Fibroblast of lung (primary cell): ENCODE results near the gene FBXL13. TPM values are rescaled to one million over a fixed set of nuclear protein-coding genes. Genes with fewer than 3 reads are reported as not detected.

ENCODE experiments used
- DNase-seq, 2 donors: peaks; one replicate each; pipeline versions ENCODE4 v3.0.0 to v3.0.0-alpha.2; 2010; ENCODE audit warnings: low read depth in 2 of 2
- H2AFZ ChIP-seq: 2 replicates; pipeline ENCODE4 v1.5.1; 2012; ENCODE audit warnings: low read length, control low read depth, inconsistent platforms
- H3K27ac ChIP-seq: 2 replicates; pipeline ENCODE4 v1.5.1; 2011; ENCODE audit warnings: low read length, control low read depth; ENCODE audit not compliant: insufficient read depth
- H3K27me3 ChIP-seq: 2 replicates; pipeline ENCODE4 v1.5.1; 2011; ENCODE audit warnings: mild to moderate bottlenecking, low read length; ENCODE audit not compliant: control insufficient read depth, insufficient read depth
- H3K36me3 ChIP-seq: 2 replicates; pipeline ENCODE4 v1.5.1; 2011; ENCODE audit warnings: low read length; ENCODE audit not compliant: control insufficient read depth, insufficient read depth
- H3K4me1 ChIP-seq: 2 replicates; pipeline ENCODE4 v1.5.1; 2011; ENCODE audit warnings: low read length; ENCODE audit not compliant: control insufficient read depth, insufficient read depth; ENCODE audit errors: extremely low read depth
- H3K4me2 ChIP-seq: 2 replicates; pipeline ENCODE4 v1.5.1; 2011; ENCODE audit warnings: low read length, control low read depth; ENCODE audit not compliant: insufficient read depth; ENCODE audit errors: extremely low read depth
- H3K4me3 ChIP-seq, 4 experiments: fragments of 200-600 bp in 1 of 4; sonication (generic) in 1 of 4; replicated peaks in 1 of 4; 2 replicates each; pipeline ENCODE4 v1.5.1; 2011 to 2016; ENCODE audit warnings: low read length in 4 of 4, low read depth in 3 of 4, mild to moderate bottlenecking in 3 of 4, control low read depth in 2 of 4, inconsistent platforms in 1 of 4, mixed read lengths in 1 of 4; ENCODE audit not compliant: insufficient read depth in 1 of 4; ENCODE audit errors: control extremely low read depth in 1 of 4
- H3K79me2 ChIP-seq: 2 replicates; pipeline ENCODE4 v1.5.1; 2012; ENCODE audit warnings: mild to moderate bottlenecking, low read length, inconsistent platforms; ENCODE audit not compliant: control insufficient read depth, insufficient read depth
- H3K9ac ChIP-seq: 2 replicates; pipeline ENCODE4 v1.5.1; 2011; ENCODE audit warnings: mild to moderate bottlenecking, low read length, control low read depth; ENCODE audit not compliant: insufficient read depth
- H3K9me3 ChIP-seq: 2 replicates; pipeline ENCODE4 v1.5.1; 2012; ENCODE audit warnings: low read depth, low read length; ENCODE audit not compliant: control insufficient read depth, insufficient read depth
- H4K20me1 ChIP-seq: 2 replicates; pipeline ENCODE4 v1.5.1; 2011; ENCODE audit warnings: low read length; ENCODE audit not compliant: control insufficient read depth, insufficient read depth; ENCODE audit errors: extremely low read depth
- CTCF ChIP-seq, 2 donors: IDR thresholded peaks in 1 of 2; conservative IDR thresholded peaks in 1 of 2; 1 replicate in 1 of 2; 2 replicates in 1 of 2; pipeline ENCODE4 v1.5.1; 2011 to 2012; ENCODE audit warnings: low read length in 2 of 2, control low read depth in 1 of 2, inconsistent platforms in 1 of 2, low read depth in 1 of 2, mild to moderate bottlenecking in 1 of 2
- EZH2 ChIP-seq: IDR thresholded peaks from 2 replicates; pipeline ENCODE4 v1.5.1; 2012; ENCODE audit warnings: low read length, control low read depth, mild to moderate bottlenecking; ENCODE audit errors: missing control alignments
- polyA plus RNA-seq, 2 donors: library from polyadenylated mRNA; depleted of rRNA in 1 of 2; stranded (reverse) in 1 of 2; unstranded in 1 of 2; fragments of >200 nt; gene quantifications; 2 replicates each; pipeline ENCODE4 v1.2.1, GENCODE V29; 2011 to 2012; ENCODE audit warnings: missing spikeins in 1 of 2
- total RNA-seq: library from RNA; depleted of rRNA; stranded (reverse); fragments of >200 nt; gene quantifications from 2 replicates; pipeline ENCODE4 v1.2.1, GENCODE V29; 2014

Gene FBXL13
- total and polyA plus RNA-seq, 2 donors (not counting 1 experiment from before 2014, with no cell fraction given), result 0.41 to 0.66 TPM

DNA sequence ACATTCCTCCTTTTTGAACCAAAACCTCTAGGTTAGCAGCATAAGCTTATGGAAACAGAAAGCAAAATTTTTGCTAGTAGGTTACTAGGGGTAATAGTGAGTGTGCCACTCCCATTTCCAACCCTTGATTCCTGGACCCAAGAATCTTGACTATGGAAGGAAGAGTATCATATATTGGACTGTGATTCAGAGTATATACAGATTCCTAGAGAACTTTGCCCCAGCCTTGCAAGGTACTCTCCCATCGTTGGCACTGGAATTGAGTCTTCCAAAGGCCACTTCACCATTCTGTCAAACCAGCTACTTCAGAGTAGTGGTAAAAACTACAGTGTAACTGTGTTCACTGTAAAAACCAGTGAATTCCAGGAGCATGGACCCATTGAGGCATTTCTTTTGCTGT is 92.4 kb downstream of the FBXL13 start:
- Histone ChIP-seq H4K20me1 (no peaks in the 10 kb centered on the region), H3K27me3 (no peaks in the 10 kb centered on the region), H3K9me3 (no peaks in the 10 kb centered on the region), H3K4me2 (no peak overlapping the region), H2AFZ (no peak overlapping the region), H3K4me1 (no peaks in the 10 kb centered on the region), H3K36me3 (no peaks in the 10 kb centered on the region), H3K4me3 (no peak overlapping the region), H3K79me2 (no peaks in the 10 kb centered on the region), H3K9ac (no peak overlapping the region), H3K27ac (no peak overlapping the region)
- TF ChIP-seq CTCF (conservative IDR thresholded peaks at IDR 0.05 in 1 of 2, IDR thresholded peaks at IDR 0.05 in 1 of 2; ENCODE audit: low read depth in 1 of 2, low read length in 2 of 2) (no peak), EZH2 (no peak)
- no peak for DNase-seq

DNA sequence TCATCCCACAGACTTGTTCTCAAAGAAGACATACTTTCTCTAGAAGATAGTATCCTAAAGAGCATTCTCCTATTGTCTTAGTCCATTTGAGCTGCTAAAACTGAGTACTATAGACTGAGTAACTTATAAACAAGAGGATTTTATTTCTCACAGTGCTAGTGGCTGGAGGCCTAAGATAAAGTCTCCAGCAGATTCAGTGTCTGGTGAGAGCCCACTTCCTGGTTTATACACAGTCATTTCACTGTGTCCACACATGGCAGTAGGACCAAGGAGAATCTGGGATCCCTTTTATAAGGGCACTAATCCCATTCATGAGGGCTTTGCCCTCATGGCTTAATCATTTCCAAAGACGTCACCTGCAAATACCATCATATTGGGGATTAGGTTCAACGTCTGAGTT is 93.1 kb downstream of the FBXL13 start:
- H3K27ac ChIP-seq, result no peak overlapping the region
- no peaks in the 10 kb centered on the region for H3K36me3 ChIP-seq
- no peak overlapping the region for H2AFZ ChIP-seq
- no peaks in the 10 kb centered on the region for H3K4me1 ChIP-seq
- H3K9ac ChIP-seq, result no peak overlapping the region
- no peak overlapping the region for H3K4me2 ChIP-seq
- no peaks in the 10 kb centered on the region for H3K9me3 ChIP-seq
- H3K27me3 ChIP-seq, result no peaks in the 10 kb centered on the region
- H4K20me1 ChIP-seq, result no peaks in the 10 kb centered on the region
- TF ChIP-seq EZH2 (no peak), CTCF (conservative IDR thresholded peaks at IDR 0.05 in 1 of 2, IDR thresholded peaks at IDR 0.05 in 1 of 2; ENCODE audit: low read depth in 1 of 2, low read length in 2 of 2) (no peak)
- no peak for DNase-seq
- no peaks in the 10 kb centered on the region for H3K79me2 ChIP-seq
- no peak overlapping the region for H3K4me3 ChIP-seq

DNA sequence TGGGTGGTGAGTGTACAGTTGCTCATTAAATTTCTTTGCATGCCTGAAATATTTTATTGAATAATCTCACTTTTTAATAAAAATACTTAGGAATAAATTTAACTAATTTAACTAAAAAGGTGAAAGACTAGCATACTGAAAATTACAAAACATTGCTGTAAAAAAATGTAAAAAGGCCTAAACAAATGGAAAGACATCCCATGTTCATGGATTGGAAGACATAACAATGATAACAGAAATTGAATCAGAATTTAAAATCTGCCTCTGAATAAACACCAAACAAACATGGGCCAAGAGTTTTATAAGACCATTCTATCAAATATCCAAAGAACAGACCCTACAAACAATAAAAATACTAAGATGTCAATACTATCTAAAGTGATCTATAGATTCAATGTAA is 94.9 kb downstream of the FBXL13 start:
- Histone ChIP-seq H3K4me3 (no peak overlapping the region), H2AFZ (no peak overlapping the region), H3K4me2 (no peak overlapping the region), H3K79me2 (no peaks in the 10 kb centered on the region), H3K9ac (no peak overlapping the region), H3K4me1 (no peaks in the 10 kb centered on the region), H3K36me3 (no peaks in the 10 kb centered on the region), H4K20me1 (no peaks in the 10 kb centered on the region), H3K27ac (no peak overlapping the region), H3K9me3 (no peaks in the 10 kb centered on the region), H3K27me3 (no peaks in the 10 kb centered on the region)
- DNase-seq, result no peak
- TF ChIP-seq EZH2 (no peak), CTCF (conservative IDR thresholded peaks at IDR 0.05 in 1 of 2, IDR thresholded peaks at IDR 0.05 in 1 of 2; ENCODE audit: low read depth in 1 of 2, low read length in 2 of 2) (no peak)
